HepG2 (cell line): Measurements from ENCODE around the gene SPA17. TPM values are rescaled to one million over a fixed set of nuclear protein-coding genes. Genes with fewer than 3 reads are reported as not detected.
A peak's percentile ranks its signal among the peaks of the same experiment; 100 is the strongest.

Experiments
- DR1 ChIP-seq: sonication (generic); formaldehyde crosslinking; IDR thresholded peaks from 2 replicates; pipeline ENCODE4 v1.8.0; 2021; ENCODE audit warnings: mild to moderate bottlenecking, missing genetic modification reagents, inconsistent platforms
- GTF3A ChIP-seq: sonication (generic); formaldehyde crosslinking; conservative IDR thresholded peaks from 2 replicates; pipeline ENCODE4 v1.4.0; 2020; ENCODE audit warnings: mild to moderate bottlenecking, missing genetic modification reagents
- HHEX ChIP-seq: IDR thresholded peaks from 2 replicates; pipeline ENCODE4 v1.6.1; 2016; ENCODE audit warnings: control low read depth
- HNF1B ChIP-seq: sonication (generic); formaldehyde crosslinking; IDR thresholded peaks from 2 replicates; pipeline ENCODE4 v1.5.1; 2020; ENCODE audit warnings: mild to moderate bottlenecking, moderate library complexity, missing genetic modification reagents
- IRF1 ChIP-seq: sonication (generic); formaldehyde crosslinking; IDR thresholded peaks from 2 replicates; pipeline ENCODE4 v1.4.0; 2020; ENCODE audit warnings: low read depth, mild to moderate bottlenecking, missing genetic modification reagents
- KMT2A ChIP-seq: sonication (generic); formaldehyde crosslinking; IDR thresholded peaks from 2 replicates; pipeline ENCODE4 v1.4.0; 2020; ENCODE audit warnings: missing genetic modification reagents
- LRRFIP1 ChIP-seq: sonication (generic); formaldehyde crosslinking; conservative IDR thresholded peaks from 2 replicates; pipeline ENCODE4 v1.4.0; 2020; ENCODE audit warnings: missing genetic modification reagents
- MAZ ChIP-seq, 2 experiments: sonication (generic) in 1 of 2; formaldehyde crosslinking in 1 of 2; IDR thresholded peaks; 2 replicates each; pipeline versions ENCODE4 v1.5.0 to v1.6.1; 2012 to 2020; ENCODE audit warnings: low read depth in 2 of 2, mild to moderate bottlenecking in 2 of 2, borderline replicate concordance in 1 of 2, improper control_type of control experiment in 1 of 2, low read length in 1 of 2, missing genetic modification reagents in 1 of 2, moderate library complexity in 1 of 2
- NFAT5 ChIP-seq: sonication (generic); formaldehyde crosslinking; IDR thresholded peaks from 2 replicates; pipeline ENCODE4 v1.4.0; 2020; ENCODE audit warnings: missing genetic modification reagents
- NFE2L1 ChIP-seq: sonication (generic); formaldehyde crosslinking; IDR thresholded peaks from 2 replicates; pipeline ENCODE4 v1.4.0; 2020; ENCODE audit warnings: missing genetic modification reagents, mild to moderate bottlenecking, borderline replicate concordance
- SALL1 ChIP-seq: sonication (generic); formaldehyde crosslinking; IDR thresholded peaks from 2 replicates; pipeline ENCODE4 v1.8.0; 2022; ENCODE audit warnings: mild to moderate bottlenecking, missing genetic modification reagents
- ZBTB44 ChIP-seq: sonication (generic); formaldehyde crosslinking; IDR thresholded peaks from 2 replicates; pipeline ENCODE4 v1.4.0; 2020; ENCODE audit warnings: missing genetic modification reagents
- ZNF446 ChIP-seq: sonication (generic); formaldehyde crosslinking; IDR thresholded peaks from 2 replicates; pipeline ENCODE4 v1.5.0; 2020; ENCODE audit warnings: mild to moderate bottlenecking, missing genetic modification reagents
- ZNF605 ChIP-seq: sonication (generic); formaldehyde crosslinking; IDR thresholded peaks from 2 replicates; pipeline ENCODE4 v1.8.0; 2022; ENCODE audit warnings: mild to moderate bottlenecking, missing genetic modification reagents
- ZNF629 ChIP-seq: sonication (generic); formaldehyde crosslinking; conservative IDR thresholded peaks from 2 replicates; pipeline ENCODE4 v1.5.0; 2020; ENCODE audit warnings: missing genetic modification reagents
- ZNF746 ChIP-seq: sonication (generic); formaldehyde crosslinking; IDR thresholded peaks from 2 replicates; pipeline ENCODE4 v1.8.0; 2022; ENCODE audit warnings: mild to moderate bottlenecking, missing genetic modification reagents
- polyA plus RNA-seq, 8 experiments: library from polyadenylated mRNA; depleted of rRNA in 3 of 8; stranded (reverse) in 7 of 8; unstranded in 1 of 8; fragments of >200 nt; fragmentation: Illumina TruSeq in 4 of 8; extraction: Trizol in 4 of 8; gene quantifications; 2 replicates each; pipeline versions ENCODE4 v1.2.1 to v1.2.3, GENCODE V29; 2011 to 2016; ENCODE audit warnings: low read depth in 4 of 8, missing spikeins in 1 of 8, mixed read lengths in 1 of 8; ENCODE audit not compliant: insufficient read depth in 1 of 8
- total RNA-seq, 5 experiments: library from RNA; depleted of rRNA; stranded (reverse); fragments of >200 nt; fragmentation: Illumina TruSeq; extraction: Trizol; gene quantifications; 2 replicates each; pipeline ENCODE4 v1.2.3, GENCODE V29; 2016; ENCODE audit warnings: low read depth in 1 of 5

Gene SPA17
- total and polyA plus RNA-seq, 2 of the 13 experiments (the other 11 are each of a cell fraction or from before 2014, with no cell fraction given): 4.4 to 8.4 TPM

- TF ChIP-seq ZNF605 (CRISPR knock-in tag): 0 out of 2 replicates have a peak, but pooled peaks have one; percentile 60
- TF ChIP-seq IRF1: no peak
- peak; percentile 49; the same call in 1 of the 2 replicates for TF ChIP-seq MAZ (IDR thresholded peaks at IDR 0.05; ENCODE audit: borderline replicate concordance, low read depth, low read length)
- peak; percentile 68; the same call in 1 of the 2 replicates for TF ChIP-seq MAZ (CRISPR knock-in tag; IDR thresholded peaks at IDR 0.05; ENCODE audit: low read depth)
- TF ChIP-seq SALL1: peak; percentile 54; the same call in 1 of the 2 replicates
- no peak for TF ChIP-seq HHEX
- TF ChIP-seq HNF1B (CRISPR knock-in tag): peak; percentile 41; the same call in 1 of the 2 replicates
- TF ChIP-seq GTF3A (CRISPR knock-in tag): no peak
- no peak for TF ChIP-seq ZNF629 (CRISPR knock-in tag)
- TF ChIP-seq DR1 (CRISPR knock-in tag): no peak
- no peak for TF ChIP-seq ZNF446 (CRISPR knock-in tag)
- no peak for TF ChIP-seq ZBTB44 (CRISPR knock-in tag)
- TF ChIP-seq LRRFIP1: no peak
- 0 out of 2 replicates have a peak, but pooled peaks have one; percentile 46 for TF ChIP-seq ZNF746
- TF ChIP-seq KMT2A (CRISPR knock-in tag): peak; percentile 47; the same call in 1 of the 2 replicates
- TF ChIP-seq NFE2L1 (CRISPR knock-in tag): no peak
- no peak for TF ChIP-seq NFAT5 (CRISPR knock-in tag)
Measured at GRCh38 chr11:124673333-124674167, at the start of gene SPA17, which contains the start of gene SIAE (continued).
